HFFc6 (cell line): Measurements from ENCODE around the gene BTBD17. TPM values are rescaled to one million over a fixed set of nuclear protein-coding genes. Genes with fewer than 3 reads are reported as not detected.

ENCODE experiments used
- DNase-seq: peaks from one replicate; pipeline ENCODE4 v3.0.0-alpha.2; 2018
- H3K27ac Mint-ChIP-seq: 2 replicates; pipeline ENCODE4 v1.8.0; 2020; ENCODE audit warnings: mild to moderate bottlenecking, mixed read lengths
- H3K27me3 Mint-ChIP-seq: 2 replicates; pipeline ENCODE4 v1.8.0; 2021; ENCODE audit warnings: mild to moderate bottlenecking, moderate library complexity, mixed read lengths; ENCODE audit not compliant: insufficient read depth
- H3K36me3 Mint-ChIP-seq: 2 replicates; pipeline ENCODE4 v1.8.0; 2021; ENCODE audit warnings: low read depth, mixed read lengths
- H3K4me1 Mint-ChIP-seq: 2 replicates; pipeline ENCODE4 v1.8.0; 2020; ENCODE audit warnings: low read depth, mixed read lengths
- H3K4me3 Mint-ChIP-seq: 2 replicates; pipeline ENCODE4 v1.8.0; 2020; ENCODE audit warnings: mild to moderate bottlenecking, moderate library complexity, mixed read lengths
- H3K9me3 Mint-ChIP-seq: 2 replicates; pipeline ENCODE4 v1.8.0; 2020; ENCODE audit warnings: mild to moderate bottlenecking, mixed read lengths
- CTCF ChIP-seq: fragments of 200-600 bp; sonication (generic); IDR thresholded peaks from 2 replicates; pipeline ENCODE4 v1.5.0; 2021; ENCODE audit warnings: antibody characterized with exemption, mild to moderate bottlenecking
- total RNA-seq, 6 experiments: library from RNA; stranded (reverse); fragmentation: NEBNext Ultra II Directional; extraction: Animal tissue kit (Norgen Biotek cat#: 25700); gene quantifications; 2 replicates in 1 of 6; 3 replicates in 5 of 6; pipeline ENCODE4 v1.2.3, GENCODE V29; 2021

The BTBD17 gene
- total RNA-seq, 6 experiments from 2014 or later: not detected

GRCh38 chr17:74379495-74380085, 17.9 kb upstream of the BTBD17 start:
- no peak for DNase-seq
- peak; percentile 73 for TF ChIP-seq CTCF
- no peaks in the 10 kb centered on the region for H3K4me1 Mint-ChIP-seq
- H3K4me3 Mint-ChIP-seq: no peak overlapping the region
- H3K27me3 Mint-ChIP-seq: no peaks in the 10 kb centered on the region
- H3K9me3 Mint-ChIP-seq: peaks cover 45% of the 10 kb centered on the region
- H3K27ac Mint-ChIP-seq: no peak overlapping the region
- peaks cover 5% of the 10 kb centered on the region; the same call in 1 of the 2 replicates for H3K36me3 Mint-ChIP-seq

GRCh38 chr17:74374858-74375257, 13.2 kb upstream of the BTBD17 start:
- H3K4me1 Mint-ChIP-seq: no peaks in the 10 kb centered on the region
- no peak for TF ChIP-seq CTCF
- no peak for DNase-seq
- H3K4me3 Mint-ChIP-seq: no peak overlapping the region
- no peaks in the 10 kb centered on the region for H3K27me3 Mint-ChIP-seq
- peaks cover 4% of the 10 kb centered on the region; the same call in 1 of the 2 replicates for H3K36me3 Mint-ChIP-seq
- H3K9me3 Mint-ChIP-seq: peaks cover 51% of the 10 kb centered on the region
- H3K27ac Mint-ChIP-seq: no peak overlapping the region

- Mint-ChIP-seq H3K4me3 (no peak overlapping the region), H3K27me3 (no peaks in the 10 kb centered on the region; the same call in 1 of the 2 replicates), H3K27ac (no peak overlapping the region), H3K36me3 (peaks cover 4% of the 10 kb centered on the region; the same call in 1 of the 2 replicates), H3K4me1 (no peaks in the 10 kb centered on the region), H3K9me3 (peaks cover 57% of the 10 kb centered on the region)
- no peak for TF ChIP-seq CTCF
- DNase-seq: no peak
Observed at GRCh38 chr17:74373838-74374606, 12.4 kb upstream of the BTBD17 start.

- Mint-ChIP-seq H3K27ac (no peak overlapping the region), H3K9me3 (peaks cover 49% of the 10 kb centered on the region), H3K27me3 (no peaks in the 10 kb centered on the region; the same call in 1 of the 2 replicates), H3K4me1 (no peaks in the 10 kb centered on the region), H3K4me3 (no peak overlapping the region), H3K36me3 (peaks cover 4% of the 10 kb centered on the region; the same call in 1 of the 2 replicates)
- TF ChIP-seq CTCF: no peak
- DNase-seq: no peak
Observed at GRCh38 chr17:74372426-74372825, 10.8 kb upstream of the BTBD17 start.

- no peak for TF ChIP-seq CTCF
- H3K36me3 Mint-ChIP-seq: peaks cover 4% of the 10 kb centered on the region; the same call in 1 of the 2 replicates
- peaks cover 49% of the 10 kb centered on the region for H3K9me3 Mint-ChIP-seq
- no peaks in the 10 kb centered on the region; the same call in 1 of the 2 replicates for H3K27me3 Mint-ChIP-seq
- no peak overlapping the region for H3K27ac Mint-ChIP-seq
- DNase-seq: no peak
- no peaks in the 10 kb centered on the region for H3K4me1 Mint-ChIP-seq
- H3K4me3 Mint-ChIP-seq: no peak overlapping the region
Observed at GRCh38 chr17:74371653-74372147, 10.0 kb upstream of the BTBD17 start.
